Measurements from ENCODE around the gene CLIP4. TPM values are rescaled to one million over a fixed set of nuclear protein-coding genes. Genes with fewer than 3 reads are reported as not detected.

CLIP4 gene
- total RNA-seq, 1 donor, result 73.5 TPM

- DNase-seq (ENCODE audit: low read depth), result no peak
- TF ChIP-seq CTCF (IDR thresholded peaks at IDR 0.05; ENCODE audit: insufficient read depth, low read length), result no peak
- no peak overlapping the region for H3K4me3 ChIP-seq (ENCODE audit: low read depth, low read length)
Measured at GRCh38 chr2:29236074-29236473, 120.9 kb downstream of the CLIP4 start.

GRCh38 chr2:29238497-29238896, 123.3 kb downstream of the CLIP4 start:
- TF ChIP-seq CTCF (IDR thresholded peaks at IDR 0.05; ENCODE audit: insufficient read depth, low read length), result peak; percentile 70
- H3K4me3 ChIP-seq (ENCODE audit: low read depth, low read length), result no peak overlapping the region
- no peak for DNase-seq (ENCODE audit: low read depth)

Other genes starting within 250 kb of the CLIP4 start
- gene TRMT61B, start 245.1 kb upstream of the CLIP4 start, total RNA-seq (ENCODE audit: low replicate concordance), result 14.5 and 15.2 TPM in 2 replicates
- gene WDR43, start 220.7 kb upstream of the CLIP4 start, total RNA-seq (ENCODE audit: low replicate concordance), result 80.2 and 102 TPM in 2 replicates
- under 0.01 TPM in 1 of 2 replicates, not detected in the other for gene TOGARAM2, start 134.1 kb upstream of the CLIP4 start, total RNA-seq (ENCODE audit: low replicate concordance)
- gene PCARE, start 40.9 kb upstream of the CLIP4 start, total RNA-seq (ENCODE audit: low replicate concordance), result under 0.01 and 0.08 TPM in 2 replicates

Data from fibroblast of the aortic adventitia (primary cell).